ENCODE results near the gene TLE7.

- TF ChIP-seq POLR2AphosphoS5 (IDR thresholded peaks at IDR 0.05; ENCODE audit: low read depth, low read length) (no peak), SIN3A (IDR thresholded peaks at IDR 0.05; ENCODE audit: borderline replicate concordance, insufficient read depth, low read length) (no peak)
Observed at GRCh38 chr16:71432906-71433305, 8.9 kb downstream of the TLE7 start.

Measured in PFSK-1 (cell line).